NCI-H1694 (cell line): ENCODE measurements around the gene BCL7A.

ENCODE experiments used
- DNase-seq: peaks from one replicate; lab custom pipeline; 2025; lab: John Stamatoyannopoulos, UW

BCL7A gene

DNA sequence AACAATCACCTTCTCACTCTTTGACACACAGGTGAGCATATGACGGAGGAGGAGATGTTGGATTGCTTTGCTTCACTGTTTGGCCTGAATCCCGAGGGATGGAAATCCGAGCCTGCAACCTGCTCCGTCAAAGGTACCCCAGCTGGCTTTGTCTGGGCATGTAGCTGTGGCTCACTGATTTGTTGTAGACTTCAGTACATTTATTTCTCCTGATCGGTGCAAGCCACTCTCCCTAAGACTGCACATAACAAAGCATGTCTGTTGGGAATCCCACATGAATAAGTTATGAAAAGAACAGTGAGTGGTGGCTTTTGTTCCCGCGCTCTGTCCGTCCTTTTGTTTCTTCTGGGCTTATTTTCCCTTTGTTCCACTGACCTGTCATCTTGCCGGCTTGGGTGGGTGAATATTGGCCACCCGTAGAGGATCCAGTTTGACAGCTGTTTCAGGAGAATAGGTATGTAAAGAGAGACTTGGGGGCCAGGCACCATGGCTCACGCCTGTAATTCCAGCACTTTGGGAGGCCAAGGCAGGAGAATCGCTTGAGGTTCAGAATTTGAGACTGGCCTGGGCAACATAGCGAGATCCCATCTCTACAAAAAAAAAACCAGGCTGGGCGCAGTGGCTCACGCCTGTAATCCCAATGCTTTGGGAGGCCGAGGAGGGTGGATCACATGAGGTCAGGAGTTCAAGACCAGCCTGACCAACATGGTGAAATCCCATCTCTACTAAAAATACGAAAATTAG, 20.0 kb upstream of the BCL7A start:
- DNase-seq = no peak

DNA sequence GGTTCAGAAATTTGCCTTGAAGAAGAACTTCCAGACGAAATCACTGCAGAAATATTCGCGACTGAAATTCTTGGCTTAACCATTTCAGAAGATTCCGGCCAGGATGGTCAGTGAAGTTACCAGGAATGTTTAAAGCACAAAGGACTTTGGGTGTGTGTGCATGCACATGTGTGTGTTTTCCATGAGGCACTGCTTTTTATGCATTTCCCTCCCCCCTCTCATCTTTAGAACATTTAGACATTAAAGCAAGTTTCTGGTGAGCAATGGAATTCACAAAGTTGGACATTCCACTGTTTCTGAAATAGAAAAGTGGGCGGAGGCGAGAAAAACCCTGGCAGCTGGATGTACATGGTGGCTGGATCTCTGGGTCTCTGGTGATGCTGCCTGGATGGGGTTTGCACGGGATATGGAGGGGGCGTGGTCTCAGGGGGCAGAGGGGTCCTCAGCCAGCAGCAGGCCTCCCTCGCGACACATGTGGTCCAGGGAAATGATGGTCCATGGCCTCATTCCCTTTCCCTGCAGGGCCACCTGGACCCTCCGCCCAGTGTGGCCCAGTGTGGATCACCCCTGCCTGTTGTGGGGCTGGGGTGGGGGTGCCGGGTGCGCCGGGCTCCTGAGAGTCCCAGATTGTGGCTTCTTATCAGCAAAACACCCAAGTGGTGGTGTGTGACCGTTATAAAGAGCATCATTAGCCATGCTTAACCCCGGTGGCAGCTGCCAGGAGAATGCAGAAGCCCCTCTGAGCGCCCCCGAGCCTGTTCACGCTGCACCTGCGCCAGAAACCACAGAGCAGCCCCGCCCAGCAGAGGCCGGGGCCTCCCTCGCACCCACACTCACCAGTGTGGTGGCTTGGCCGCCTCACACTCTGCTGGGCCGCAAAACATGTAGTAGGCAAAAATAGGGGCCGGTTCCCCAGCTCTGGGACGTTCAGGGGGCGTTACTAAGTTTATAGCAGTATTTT, 17.8 kb upstream of the BCL7A start:
- no peak for DNase-seq

DNA sequence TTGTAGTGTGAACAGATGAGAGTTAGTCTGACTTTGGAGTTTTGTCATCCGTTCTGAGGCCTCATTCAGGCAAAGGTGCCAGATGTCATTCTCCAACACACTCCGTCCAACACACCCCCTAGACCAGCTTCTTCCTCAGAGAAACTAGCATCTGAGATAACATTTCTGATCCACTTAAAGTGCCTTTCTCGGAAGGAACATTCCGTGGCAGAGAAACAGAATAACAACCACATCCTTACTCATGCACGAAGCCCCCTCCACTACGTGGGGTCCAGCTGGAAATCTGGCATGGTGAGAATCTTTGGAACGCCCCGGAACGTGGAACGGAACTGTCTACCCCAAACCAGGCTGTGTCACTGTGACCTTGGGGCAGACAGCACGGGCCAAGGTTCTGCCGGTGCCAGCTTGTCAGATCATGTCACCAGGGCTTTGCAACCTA, 17.0 kb upstream of the BCL7A start:
- no peak for DNase-seq

DNA sequence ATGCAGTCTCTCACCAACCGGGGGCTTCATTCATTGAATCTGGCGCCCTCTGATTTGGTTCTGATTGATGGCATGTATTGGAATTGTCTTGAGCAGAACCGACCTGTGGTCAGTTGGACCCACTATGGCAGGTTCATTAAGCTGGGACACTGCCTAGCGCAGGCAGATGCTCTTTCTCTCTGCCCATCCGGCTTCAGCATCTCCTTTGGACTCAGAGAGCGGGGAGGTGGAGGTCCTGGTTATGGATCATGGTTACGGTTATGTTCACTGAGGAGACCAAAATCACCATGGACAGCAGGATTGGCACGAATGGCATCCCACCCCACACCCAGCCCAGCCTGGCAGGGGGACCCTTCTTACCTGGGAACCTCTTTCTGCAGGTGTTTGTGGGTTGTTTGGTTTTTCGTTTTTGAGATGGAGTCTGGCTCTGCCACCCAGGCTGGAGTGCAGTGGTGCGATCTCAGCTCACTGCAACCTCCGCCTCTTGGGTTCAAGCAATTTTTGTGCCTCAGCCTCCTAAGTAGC, 16.4 kb upstream of the BCL7A start:
- no peak for DNase-seq

DNA sequence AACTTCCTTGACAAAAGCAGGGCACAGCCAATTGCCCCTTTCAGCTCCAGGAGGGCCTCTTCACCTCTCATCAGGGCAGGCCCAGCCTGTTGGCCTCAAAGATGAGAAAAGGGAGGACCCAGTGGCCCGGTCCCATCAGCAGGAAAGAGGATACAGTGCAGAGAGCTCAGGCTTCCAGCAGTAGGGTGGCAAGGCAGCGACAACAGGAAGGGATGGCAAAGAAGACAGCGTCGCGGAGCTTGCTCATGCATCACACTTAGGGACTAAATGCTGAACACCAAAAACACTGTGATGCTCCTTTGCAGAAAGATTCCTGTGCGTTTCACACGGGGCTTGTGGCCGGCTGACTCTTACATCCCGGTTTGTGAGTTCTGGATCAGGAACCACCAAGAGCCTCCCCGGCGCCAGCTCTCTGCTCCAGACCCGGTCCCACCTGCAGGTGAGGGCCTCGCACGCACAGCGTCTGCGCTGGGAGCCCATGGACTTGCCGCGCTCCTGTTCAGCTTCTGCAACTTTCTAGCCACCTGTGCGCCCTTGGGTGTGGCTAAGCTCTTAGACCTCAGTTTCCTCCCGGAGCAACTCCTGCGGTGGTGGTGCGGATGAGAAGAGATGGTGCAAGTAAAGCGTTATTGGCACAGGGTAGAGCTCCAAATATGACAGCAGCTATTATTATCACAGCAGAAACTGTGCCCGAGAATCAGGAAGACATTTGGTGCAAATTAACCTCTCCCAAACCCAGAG, 15.3 kb upstream of the BCL7A start:
- no peak for DNase-seq

DNA sequence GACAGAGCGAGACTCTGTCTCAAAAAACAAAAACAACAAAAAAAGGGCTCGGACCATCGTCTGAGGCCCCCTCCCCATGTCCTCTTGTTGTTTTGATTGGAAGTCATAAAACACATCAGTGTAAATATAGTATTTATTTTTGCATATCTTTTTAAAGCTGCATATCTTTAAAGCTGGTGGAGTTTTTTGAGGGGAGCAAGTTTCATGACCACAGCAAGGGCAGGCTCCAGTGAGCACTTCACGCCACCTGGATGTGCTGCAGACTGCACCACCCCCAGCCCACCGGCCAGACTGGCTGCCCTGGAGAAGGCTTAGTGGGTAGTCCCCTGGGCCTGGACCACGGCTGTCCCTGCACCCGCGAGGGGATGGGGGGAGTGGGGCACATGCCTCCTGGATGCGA, 11.9 kb upstream of the BCL7A start:
- DNase-seq = no peak

DNA sequence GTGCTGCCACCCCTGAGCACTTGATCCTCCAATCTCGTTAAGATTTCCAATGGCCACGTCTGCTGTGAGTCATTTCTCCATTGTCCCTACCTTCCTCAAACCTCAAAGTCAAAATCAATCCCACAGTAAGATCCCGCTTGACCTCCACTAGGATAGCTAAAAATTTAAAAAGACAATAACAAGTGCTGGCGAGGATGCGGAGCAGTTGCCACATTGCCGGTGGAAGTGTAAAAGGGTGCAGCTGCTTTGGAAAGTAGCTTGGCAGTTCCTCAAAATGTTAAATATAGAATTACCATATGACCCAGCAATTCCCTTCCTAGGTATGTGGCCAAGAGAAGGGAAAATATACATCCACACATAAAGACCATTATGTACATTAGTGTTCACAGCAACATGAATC, 9.5 kb upstream of the BCL7A start:
- DNase-seq = no peak

DNA sequence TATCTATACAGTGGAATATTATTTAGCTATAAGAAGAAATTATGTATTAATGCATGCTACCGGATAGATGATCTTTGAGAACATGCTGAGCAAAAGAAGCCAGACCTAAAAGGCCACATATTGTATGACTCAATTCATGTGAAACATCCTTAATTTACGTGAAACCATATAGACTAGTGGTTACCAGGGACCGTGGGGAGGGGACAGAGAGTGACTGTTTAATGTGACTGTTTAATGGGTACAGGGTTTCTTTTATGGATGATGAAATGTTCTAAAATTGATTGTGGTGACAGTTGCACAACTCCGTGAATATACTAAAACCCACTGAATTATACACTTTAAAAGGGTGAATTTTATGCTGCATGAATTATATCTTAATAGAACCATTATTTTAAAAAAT, 8.5 kb upstream of the BCL7A start:
- no peak for DNase-seq

DNA sequence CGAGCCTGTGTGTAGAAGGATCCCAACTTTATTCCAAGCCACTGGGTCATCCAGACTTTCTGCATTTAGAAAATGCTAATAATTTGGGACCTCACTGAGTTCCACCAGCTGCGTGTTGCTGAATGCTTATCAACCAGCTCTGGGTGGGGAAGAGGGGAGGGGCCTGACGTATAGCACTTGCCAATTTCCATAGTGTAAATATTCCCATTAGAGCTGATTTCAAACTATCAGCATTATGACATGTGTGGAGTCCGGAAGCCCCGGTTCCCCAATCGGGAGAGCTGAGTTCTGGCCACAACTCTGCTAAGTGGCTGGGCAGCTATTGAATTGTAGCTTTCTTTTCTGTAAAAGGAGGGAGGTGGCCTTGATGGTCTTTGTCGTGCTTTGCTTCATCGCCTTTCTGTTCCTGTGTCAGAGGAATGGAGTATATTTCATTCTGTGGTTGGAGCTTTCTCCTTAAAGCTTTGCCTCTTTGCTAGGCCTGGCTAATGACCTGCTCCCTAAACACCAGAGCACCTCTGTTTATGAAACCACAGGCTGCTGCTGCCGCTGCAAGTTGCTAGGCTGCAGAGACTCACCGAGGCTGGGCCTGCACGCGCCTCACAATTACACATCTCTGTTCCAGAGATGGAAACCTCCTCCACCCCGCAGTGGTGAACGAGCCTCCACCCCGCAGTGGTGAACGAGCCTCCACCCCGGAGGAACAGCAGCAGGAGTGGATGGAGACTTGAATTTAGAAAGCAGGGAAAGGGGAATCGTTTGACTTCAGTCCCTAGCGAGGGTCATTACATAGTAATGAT, 7.7 kb upstream of the BCL7A start:
- no peak for DNase-seq

DNA sequence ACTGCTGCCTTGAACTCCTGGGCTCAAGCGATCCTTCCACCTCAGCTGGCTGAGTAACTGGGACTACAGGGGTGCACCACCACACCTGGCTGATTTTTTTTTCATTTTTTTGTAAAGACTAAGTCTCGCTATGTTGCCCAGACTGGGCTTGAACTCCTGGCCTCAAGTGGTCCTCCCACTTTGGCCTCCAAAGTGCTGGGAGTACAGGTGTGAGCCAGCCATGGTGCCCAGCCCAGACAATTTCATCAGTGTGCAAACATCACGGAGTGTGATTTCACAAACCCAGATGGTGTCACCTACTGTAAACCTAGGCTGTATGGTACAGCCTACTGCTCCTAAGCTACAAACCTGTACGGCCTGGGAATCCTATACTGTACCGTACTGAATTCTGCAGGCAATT, 6.9 kb upstream of the BCL7A start:
- no peak for DNase-seq

DNA sequence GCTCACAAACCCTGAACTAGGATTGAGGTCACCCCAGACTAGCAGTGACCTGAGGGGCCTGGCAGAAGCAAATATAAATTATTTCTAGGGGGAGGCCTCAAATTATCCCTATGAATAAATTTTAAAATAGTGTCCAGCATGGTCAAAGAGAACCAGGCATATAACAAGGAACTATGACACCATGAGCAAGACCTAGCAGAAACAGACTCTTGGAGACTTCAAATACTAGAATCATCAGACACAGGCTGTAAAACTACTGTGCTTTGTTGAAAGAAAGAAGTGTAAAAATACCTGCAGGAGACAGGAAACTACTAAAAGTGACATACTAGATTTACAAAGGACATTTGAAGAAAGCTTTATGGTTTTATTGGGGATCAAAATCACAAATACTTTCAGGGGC, 3.2 kb upstream of the BCL7A start:
- DNase-seq = no peak

DNA sequence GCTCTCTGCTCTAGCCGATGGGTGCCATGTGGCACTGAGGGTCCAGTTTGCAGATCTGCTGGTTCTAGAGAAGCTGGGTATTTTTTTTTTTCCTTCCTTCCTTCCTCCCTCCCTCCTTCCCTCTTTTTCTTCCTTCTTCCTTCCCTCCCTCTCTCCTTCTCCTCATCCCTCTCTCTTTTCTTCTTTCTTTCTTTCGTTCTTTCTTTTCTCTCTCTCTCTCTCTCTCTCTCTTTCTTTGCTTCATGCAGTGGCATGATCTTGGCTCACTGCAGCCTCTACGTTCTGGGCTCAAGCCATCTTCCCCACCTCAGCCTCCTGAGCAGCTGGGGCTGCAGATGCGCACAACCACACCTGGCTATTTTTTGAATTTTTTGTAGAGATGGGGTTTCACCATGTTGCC, 2.7 kb upstream of the BCL7A start:
- DNase-seq = no peak

DNA sequence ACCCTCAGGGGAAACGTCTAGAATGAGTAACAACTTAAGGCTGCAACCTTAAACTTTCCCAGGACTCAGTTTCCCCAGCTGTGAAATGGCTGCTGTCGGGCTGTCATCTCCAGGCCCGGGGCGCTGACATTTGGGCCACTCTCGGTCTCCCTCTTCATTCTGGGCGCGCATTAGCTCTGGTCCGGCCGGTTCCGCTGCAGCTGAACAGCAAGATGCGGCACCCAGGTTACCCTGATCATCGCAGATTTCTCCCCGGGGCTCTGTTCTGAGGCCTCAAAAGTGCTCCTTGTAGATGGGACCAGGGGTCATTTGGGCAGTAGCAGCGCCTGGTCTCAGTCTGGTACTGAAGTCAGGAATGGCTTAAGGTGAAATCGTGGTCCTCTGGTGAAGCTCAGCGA, 890 bp upstream of the BCL7A start:
- no peak for DNase-seq

DNA sequence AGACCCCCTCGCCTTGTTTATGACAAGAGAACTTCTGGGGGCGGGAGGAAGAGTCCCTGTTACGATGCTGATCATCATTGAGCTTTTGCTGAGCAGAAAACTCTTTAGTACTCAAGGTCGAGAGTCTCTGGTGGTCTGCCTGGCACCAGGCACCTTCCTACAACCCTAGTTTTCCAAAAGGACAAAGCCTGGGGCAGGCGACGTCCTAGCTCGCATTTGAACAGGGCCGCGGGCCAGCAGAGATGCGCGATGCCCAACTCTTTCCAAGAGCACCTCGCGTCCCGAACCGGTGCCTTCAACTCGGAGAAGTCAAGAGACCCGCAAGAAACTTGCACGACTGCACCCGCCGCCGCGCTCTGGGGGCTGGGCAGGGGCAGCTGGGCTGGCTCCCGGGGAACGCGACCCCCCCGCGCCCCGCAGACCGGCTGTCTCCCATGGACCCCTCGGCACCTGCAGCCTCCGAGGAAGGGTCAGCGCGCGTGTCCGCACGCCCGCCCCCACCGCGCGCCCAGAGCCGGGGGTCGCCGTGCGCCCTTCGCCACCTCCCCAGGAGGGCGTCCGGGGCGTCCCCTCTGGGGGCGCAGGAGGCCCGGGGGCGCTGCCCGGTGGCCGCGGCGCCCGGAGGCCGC, 377 bp upstream of the BCL7A start:
- no peak for DNase-seq

DNA sequence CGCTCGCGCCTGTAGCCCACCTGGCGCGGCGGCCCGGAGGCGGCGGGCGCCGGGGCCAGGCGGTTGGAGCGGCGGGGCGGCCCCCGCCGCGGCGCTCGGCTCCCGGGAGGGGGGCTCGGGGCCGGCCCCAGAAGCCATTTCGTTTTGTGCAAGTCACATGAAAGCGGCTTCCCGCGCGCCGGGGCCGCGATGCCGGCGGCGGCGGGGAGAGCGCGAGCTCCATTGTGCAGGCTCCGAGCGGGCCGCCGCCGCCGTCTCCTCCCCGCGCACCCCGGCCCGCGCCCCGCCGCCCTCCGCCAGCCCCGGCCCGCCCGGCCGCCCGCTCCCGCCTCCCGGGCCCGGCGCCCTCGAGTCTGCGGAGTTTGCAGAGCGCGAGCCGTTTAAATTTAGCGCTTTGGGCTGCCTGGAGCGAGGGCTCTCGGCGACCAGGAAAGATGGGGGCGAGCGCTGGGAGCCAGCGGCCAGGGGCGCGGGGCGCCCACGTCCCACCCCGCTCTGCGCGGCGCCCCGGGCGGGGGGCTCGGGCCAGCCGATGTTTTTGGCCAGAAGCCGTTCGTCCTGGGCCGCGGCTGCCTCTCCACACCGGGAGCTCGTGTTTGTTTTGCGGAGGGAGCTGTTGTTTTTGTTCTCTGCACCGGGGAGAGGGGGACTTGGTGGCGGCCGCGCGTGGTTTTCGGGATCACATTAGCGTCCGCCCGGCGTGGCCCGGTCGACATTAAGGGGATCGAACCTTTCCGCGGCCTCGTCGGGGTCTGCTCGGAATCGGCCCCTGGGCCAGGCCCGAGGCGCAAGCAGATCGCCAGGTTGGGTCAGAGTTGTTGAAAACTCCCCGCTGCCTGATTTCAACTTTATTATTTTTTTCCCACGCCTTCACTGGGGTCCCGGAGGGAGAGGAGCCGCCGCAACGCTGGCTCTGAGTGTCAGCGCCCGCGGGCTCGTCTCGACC, 982 bp downstream of the BCL7A start:
- no peak for DNase-seq

DNA sequence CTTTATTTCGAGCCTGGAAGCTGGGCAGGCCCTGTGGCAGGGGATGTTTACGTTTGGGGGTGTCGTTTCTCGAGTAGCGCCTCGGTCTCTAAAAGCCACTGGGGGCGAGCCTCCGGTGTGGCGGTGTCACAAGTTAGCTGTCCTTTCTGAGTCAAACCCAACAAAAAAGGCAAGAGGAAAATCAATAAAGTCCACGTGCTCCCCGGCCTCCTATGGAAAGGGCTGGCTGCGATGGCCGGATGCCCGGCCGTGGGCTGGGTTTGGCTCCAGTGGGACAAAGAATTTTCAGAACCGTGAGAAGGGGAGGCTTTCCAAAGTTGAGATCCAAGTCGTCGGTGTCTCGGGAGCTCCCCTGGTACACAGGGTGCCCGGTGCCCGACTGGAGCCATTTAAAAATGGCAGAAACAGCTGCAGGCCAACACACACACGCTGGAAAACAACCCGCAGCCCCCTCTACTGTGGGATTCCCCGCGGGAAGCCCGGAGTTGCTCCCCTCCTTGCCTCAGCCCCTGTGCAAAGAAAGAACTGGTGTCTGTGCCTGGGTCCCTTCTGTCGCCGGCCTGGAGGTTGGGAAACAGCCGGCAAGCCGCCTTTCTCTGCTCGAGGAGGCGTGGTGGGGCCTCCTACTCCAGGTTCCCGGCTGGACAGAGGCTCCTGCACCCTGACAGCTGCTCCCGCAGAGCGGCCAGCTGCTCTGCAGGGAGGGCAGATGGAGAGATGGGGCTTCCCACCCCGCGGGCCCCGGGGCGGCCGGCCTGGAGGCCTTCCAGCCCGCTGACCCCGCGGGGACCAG, 1.9 kb downstream of the BCL7A start:
- DNase-seq = peak; percentile 47

DNA sequence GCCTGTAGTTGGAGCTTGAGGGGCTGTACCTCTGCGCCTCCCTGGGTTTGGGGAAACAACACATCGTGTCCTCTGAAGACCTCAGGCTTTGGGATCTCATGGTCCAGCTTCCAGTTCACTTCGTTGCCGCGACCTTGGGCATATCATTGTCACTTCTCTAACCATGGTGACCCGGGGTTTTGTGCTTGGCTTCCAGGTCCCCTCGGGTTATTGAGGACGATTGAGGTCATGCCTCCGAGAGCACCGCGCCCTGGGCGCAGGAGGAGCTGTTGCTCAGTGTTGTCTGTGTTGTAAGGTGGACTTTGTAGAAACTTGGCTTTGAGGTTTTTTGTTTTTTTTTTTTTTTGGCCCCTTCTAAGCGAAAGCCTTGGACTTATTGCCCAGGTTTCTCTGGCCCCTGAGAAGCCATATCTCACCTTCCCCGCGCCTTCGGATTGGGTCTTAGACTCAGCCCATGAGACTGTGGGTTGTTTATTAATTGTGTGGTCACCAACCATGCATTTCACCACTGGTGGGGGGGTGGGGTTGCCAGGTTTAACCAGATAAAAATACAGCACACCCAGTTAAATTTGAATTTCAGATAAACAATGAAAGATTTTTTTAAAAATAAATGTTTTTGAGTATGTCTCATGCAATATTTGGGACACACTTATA, 2.6 kb downstream of the BCL7A start:
- DNase-seq = no peak

DNA sequence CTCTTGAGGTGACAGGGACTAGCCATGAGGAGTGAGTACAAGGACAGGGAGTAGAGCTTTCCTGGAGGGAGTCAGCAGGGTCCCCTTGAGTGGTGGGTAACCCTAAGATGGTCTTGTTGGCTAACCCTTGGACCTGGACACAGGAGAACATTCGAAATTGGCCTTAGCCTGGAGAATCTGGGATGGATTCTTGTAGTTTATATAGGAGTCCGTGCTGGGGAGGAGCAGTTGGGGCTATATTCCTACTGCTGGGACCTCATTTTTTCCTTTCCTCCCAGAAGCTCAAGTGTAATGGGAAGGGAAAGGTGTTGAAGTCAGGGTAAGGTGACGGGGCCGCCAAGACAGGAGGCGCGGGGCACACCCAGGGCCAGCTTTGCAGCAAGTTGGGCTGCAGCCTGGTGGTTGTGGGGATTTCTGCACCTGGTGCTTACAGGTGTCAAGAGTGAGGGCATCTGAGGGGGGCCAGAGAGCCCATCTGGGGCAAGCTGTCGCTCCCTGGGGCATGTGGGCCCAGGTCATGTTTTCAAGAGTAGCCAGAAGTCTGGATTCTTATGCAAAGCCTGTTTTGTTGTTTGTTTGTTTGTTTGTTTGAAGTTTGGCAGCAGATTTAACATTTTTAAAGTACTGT, 5.1 kb downstream of the BCL7A start:
- no peak for DNase-seq
